ENCODE results near the gene ZNF584. TPM values are rescaled to one million over a fixed set of nuclear protein-coding genes. Genes with fewer than 3 reads are reported as not detected.
A peak's percentile ranks its signal among the peaks of the same experiment; 100 is the strongest.

The ZNF584 gene
- total and polyA plus RNA-seq, 2 donors (not counting 1 experiment from before 2014, with no cell fraction given): 3.0 to 12.3 TPM

DNA sequence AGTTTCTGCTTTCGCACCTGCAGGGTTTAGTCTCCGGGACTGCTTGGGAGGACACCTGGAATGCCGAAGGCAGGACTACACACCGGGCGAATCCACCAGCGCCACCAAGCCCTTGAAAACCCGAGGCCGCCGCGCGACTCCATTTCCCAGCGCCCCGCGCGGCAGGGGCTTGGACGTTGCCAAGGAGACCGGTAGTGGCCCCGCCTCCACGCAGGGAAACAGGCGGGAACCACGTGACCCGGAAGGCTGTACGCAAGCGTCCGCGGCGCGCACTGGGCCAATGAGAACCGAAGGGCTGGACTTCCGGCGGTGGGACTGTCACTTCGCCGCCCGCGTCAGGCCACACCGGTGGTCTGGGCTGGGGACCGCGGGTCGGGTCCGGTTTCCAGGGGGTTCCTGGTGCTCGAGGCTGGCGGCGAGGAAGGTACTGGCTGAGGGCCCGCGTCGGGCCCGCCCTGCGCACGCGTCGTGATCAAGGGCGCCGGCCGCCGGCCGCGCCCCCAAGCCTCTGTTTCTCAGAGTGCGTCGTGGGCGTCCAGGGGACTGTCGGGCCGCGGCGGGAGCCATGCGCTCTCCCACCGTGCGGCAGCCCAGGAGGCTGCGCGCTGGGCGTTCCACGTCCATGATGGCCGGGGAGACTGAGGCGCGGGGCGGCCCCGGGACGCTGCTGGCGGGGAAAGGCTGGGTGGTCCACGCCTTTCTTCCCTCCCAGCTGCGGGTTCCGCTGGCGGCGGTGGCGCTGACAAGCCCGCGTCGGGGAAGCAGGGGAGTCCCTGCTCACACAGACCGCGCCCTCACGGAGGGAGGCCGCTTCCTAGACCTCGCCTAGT, 58.5 kb downstream of the ZNF584 start, which contains the start of gene ZNF324:
TSS of gene ZNF324 (plus strand) at position 321 of the 830 bp plus-strand sequence. CDS start 2,106 bp downstream, outside the sequence.
- Histone ChIP-seq H3K27me3 (replicated peaks in 1 of 4; ENCODE audit: control extremely low read depth in 1 of 4, control insufficient read depth in 3 of 4, insufficient read depth in 4 of 4, low read length in 3 of 4) (no peaks in the 10 kb centered on the region), H3K4me1 (ENCODE audit: control insufficient read depth in 2 of 2, insufficient read depth in 2 of 2, low read length in 2 of 2) (peaks cover 8 to 25% of the 10 kb centered on the region in 2 donors), H3K9ac (ENCODE audit: low read length) (peak within 1 kb of the TSS; percentile 89), H3K36me3 (replicated peaks in 1 of 2; ENCODE audit: control extremely low read depth in 1 of 2, control insufficient read depth in 1 of 2, extremely low read depth in 1 of 2, insufficient read depth in 2 of 2, low read length in 1 of 2) (peaks cover 0 to 7% of the 10 kb centered on the region in 2 experiments), H3K27ac (ENCODE audit: low read length in 2 of 2) (peak within 1 kb of the TSS; percentile 18 to 90), H3K9me3 (ENCODE audit: control extremely low read depth in 1 of 3, control insufficient read depth in 2 of 3, insufficient read depth in 1 of 3, low read length in 2 of 3) (peaks cover 0 to 6% (median 0%) of the 10 kb centered on the region in 3 donors), H2AFZ (ENCODE audit: insufficient read depth, low read depth, low read length, poor library complexity, severe bottlenecking) (peak within 1 kb of the TSS; percentile 93), H3K79me2 (ENCODE audit: control insufficient read depth, insufficient read depth, low read length) (peaks cover 24% of the 10 kb centered on the region), H3K4me2 (replicated peaks; ENCODE audit: low read depth, low read length, poor library complexity, severe bottlenecking) (peak within 1 kb of the TSS; percentile 78), H4K20me1 (ENCODE audit: control insufficient read depth, insufficient read depth, low read length, poor library complexity, severe bottlenecking) (peaks cover 4% of the 10 kb centered on the region), H3K4me3 (ENCODE audit: control extremely low read depth in 1 of 5, extremely low read depth in 1 of 5, insufficient read depth in 1 of 5, low read depth in 2 of 5, low read length in 4 of 5) (peak within 1 kb of the TSS; percentile 34 to 91 (median 89))
- ATAC-seq (ENCODE audit: low read depth): peak; percentile 96
- Mint-ChIP-seq H3K4me1 (peaks cover 26% of the 10 kb centered on the region), H3K9me3 (ENCODE audit: insufficient read depth) (no peaks in the 10 kb centered on the region), H3K27ac (peak within 1 kb of the TSS; percentile 85), H3K4me3 (peak within 1 kb of the TSS; percentile 85), H3K27me3 (no peaks in the 10 kb centered on the region)
- intact Hi-C loops (cut with micrococcal nuclease): loop anchor here (1.0 to 2.0 kb wide), 9 partner anchors 9 to 162 kb away; partner anchors contain the start of genes ERVK3-1, RPS5, TRIM28 and ZNF132
- ChIA-PET POLR2A (interaction anchor here (0.6 to 1.7 kb wide), 2 partner anchors 10 to 103 kb away, joined by 3 to 4 read pairs; no protein-coding TSS in a partner anchor), CTCF (no interaction called here)
- under 1% methylated on average over 92 of the region's 92 CpGs for WGBS (ENCODE audit: insufficient coverage)
- DNase-seq: peak; percentile 97
- no peak for TF ChIP-seq EZH2 (IDR thresholded peaks at IDR 0.05; ENCODE audit: borderline replicate concordance, insufficient read depth, low read depth, low read length, poor library complexity, severe bottlenecking)
- TF ChIP-seq, protein P1, sequence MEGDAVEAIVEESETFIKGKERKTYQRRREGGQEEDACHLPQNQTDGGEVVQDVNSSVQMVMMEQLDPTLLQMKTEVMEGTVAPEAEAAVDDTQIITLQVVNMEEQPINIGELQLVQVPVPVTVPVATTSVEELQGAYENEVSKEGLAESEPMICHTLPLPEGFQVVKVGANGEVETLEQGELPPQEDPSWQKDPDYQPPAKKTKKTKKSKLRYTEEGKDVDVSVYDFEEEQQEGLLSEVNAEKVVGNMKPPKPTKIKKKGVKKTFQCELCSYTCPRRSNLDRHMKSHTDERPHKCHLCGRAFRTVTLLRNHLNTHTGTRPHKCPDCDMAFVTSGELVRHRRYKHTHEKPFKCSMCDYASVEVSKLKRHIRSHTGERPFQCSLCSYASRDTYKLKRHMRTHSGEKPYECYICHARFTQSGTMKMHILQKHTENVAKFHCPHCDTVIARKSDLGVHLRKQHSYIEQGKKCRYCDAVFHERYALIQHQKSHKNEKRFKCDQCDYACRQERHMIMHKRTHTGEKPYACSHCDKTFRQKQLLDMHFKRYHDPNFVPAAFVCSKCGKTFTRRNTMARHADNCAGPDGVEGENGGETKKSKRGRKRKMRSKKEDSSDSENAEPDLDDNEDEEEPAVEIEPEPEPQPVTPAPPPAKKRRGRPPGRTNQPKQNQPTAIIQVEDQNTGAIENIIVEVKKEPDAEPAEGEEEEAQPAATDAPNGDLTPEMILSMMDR (IDR thresholded peaks at IDR 0.05): no peak

Small RNA genes lying within 50 kb of the gene (small RNA-seq; reads per million reads assigned to genes)
- gene MIR4754 (ENCODE audit: insufficient read length, low read depth, low replicate concordance) (not detected), gene RNA5SP473 (ENCODE audit: insufficient read length, low read depth, low replicate concordance) (not detected)

Other genes with a start within 250 kb of the ZNF584 start
- 83.7 and 85.4 TPM in 2 replicates for gene ZNF274, start 225.6 kb upstream of the ZNF584 start, total RNA-seq
- gene ZNF274, start 225.6 kb upstream of the ZNF584 start, polyA plus RNA-seq: 51.5 and 53.3 TPM in 2 replicates
- gene ZNF544, start 179.7 kb upstream of the ZNF584 start, total RNA-seq: 65.7 and 75.2 TPM in 2 replicates
- 37.1 and 41.4 TPM in 2 replicates for gene ZNF544, start 179.7 kb upstream of the ZNF584 start, polyA plus RNA-seq
- gene ZNF8, start 129.7 kb upstream of the ZNF584 start, total RNA-seq: 7.9 and 8.0 TPM in 2 replicates
- 3.4 and 4.0 TPM in 2 replicates for gene ZNF8, start 129.7 kb upstream of the ZNF584 start, polyA plus RNA-seq
- 79.0 and 80.2 TPM in 2 replicates for gene ERVK3-1, start 103.3 kb upstream of the ZNF584 start, total RNA-seq
- 80.7 and 113 TPM in 2 replicates for gene ERVK3-1, start 103.3 kb upstream of the ZNF584 start, polyA plus RNA-seq
- 7.1 TPM in 2 replicates for gene ZSCAN22, start 81.7 kb upstream of the ZNF584 start, total RNA-seq
- 2.2 and 2.8 TPM in 2 replicates for gene ZSCAN22, start 81.7 kb upstream of the ZNF584 start, polyA plus RNA-seq
- gene A1BG, start 55.2 kb upstream of the ZNF584 start, total RNA-seq: 18.4 and 23.7 TPM in 2 replicates
- gene A1BG, start 55.2 kb upstream of the ZNF584 start, polyA plus RNA-seq: 28.4 and 52.6 TPM in 2 replicates
- gene ZNF497, start 45.9 kb upstream of the ZNF584 start, total RNA-seq: 2.7 and 4.4 TPM in 2 replicates
- gene ZNF497, start 45.9 kb upstream of the ZNF584 start, polyA plus RNA-seq: 1.6 and 1.9 TPM in 2 replicates
- gene ZNF837, start 27.6 kb upstream of the ZNF584 start, total RNA-seq: 3.1 and 4.2 TPM in 2 replicates
- 3.0 and 4.9 TPM in 2 replicates for gene ZNF837, start 27.6 kb upstream of the ZNF584 start, polyA plus RNA-seq
- 1,234 and 1,311 TPM in 2 replicates for gene RPS5, start 21.4 kb upstream of the ZNF584 start, total RNA-seq
- gene RPS5, start 21.4 kb upstream of the ZNF584 start, polyA plus RNA-seq: 3,725 and 4,330 TPM in 2 replicates
- gene RNF225, start 13.0 kb upstream of the ZNF584 start, total RNA-seq: 0.49 TPM in 1 of 2 replicates, not detected in the other
- not detected in 2 replicates for gene RNF225, start 13.0 kb upstream of the ZNF584 start, polyA plus RNA-seq
- gene ZNF132, start 31.5 kb downstream of the ZNF584 start, total RNA-seq: 14.7 and 15.2 TPM in 2 replicates
- gene ZNF132, start 31.5 kb downstream of the ZNF584 start, polyA plus RNA-seq: 0.72 and 1.6 TPM in 2 replicates
- gene ZNF324B, start 43.0 kb downstream of the ZNF584 start, total RNA-seq: 15.0 and 17.4 TPM in 2 replicates
- gene ZNF324B, start 43.0 kb downstream of the ZNF584 start, polyA plus RNA-seq: 4.7 and 5.6 TPM in 2 replicates
- gene ZNF324, start 58.4 kb downstream of the ZNF584 start, total RNA-seq: 17.6 and 21.0 TPM in 2 replicates
- gene ZNF324, start 58.4 kb downstream of the ZNF584 start, polyA plus RNA-seq: 12.8 and 14.2 TPM in 2 replicates
- gene ZNF446, start 67.7 kb downstream of the ZNF584 start, total RNA-seq: 15.0 and 18.5 TPM in 2 replicates
- 12.9 and 18.9 TPM in 2 replicates for gene ZNF446, start 67.7 kb downstream of the ZNF584 start, polyA plus RNA-seq
- gene SLC27A5, start 103.3 kb downstream of the ZNF584 start, total RNA-seq: 11.8 and 14.1 TPM in 2 replicates
- 6.9 and 8.9 TPM in 2 replicates for gene SLC27A5, start 103.3 kb downstream of the ZNF584 start, polyA plus RNA-seq
- 20.9 and 28.4 TPM in 2 replicates for gene ZBTB45, start 111.2 kb downstream of the ZNF584 start, total RNA-seq
- 11.4 and 12.6 TPM in 2 replicates for gene ZBTB45, start 111.2 kb downstream of the ZNF584 start, polyA plus RNA-seq
- gene TRIM28, start 135.4 kb downstream of the ZNF584 start, total RNA-seq: 370 and 394 TPM in 2 replicates
- 569 and 795 TPM in 2 replicates for gene TRIM28, start 135.4 kb downstream of the ZNF584 start, polyA plus RNA-seq
- gene CHMP2A, start 146.5 kb downstream of the ZNF584 start, total RNA-seq: 61.7 and 62.5 TPM in 2 replicates
- 97.5 and 138 TPM in 2 replicates for gene CHMP2A, start 146.5 kb downstream of the ZNF584 start, polyA plus RNA-seq
- gene UBE2M, start 150.0 kb downstream of the ZNF584 start, total RNA-seq: 57.2 and 66.1 TPM in 2 replicates
- 62.5 and 81.7 TPM in 2 replicates for gene UBE2M, start 150.0 kb downstream of the ZNF584 start, polyA plus RNA-seq
- gene MZF1, start 164.7 kb downstream of the ZNF584 start, total RNA-seq: 79.4 and 81.4 TPM in 2 replicates
- 92.4 and 95.8 TPM in 2 replicates for gene MZF1, start 164.7 kb downstream of the ZNF584 start, polyA plus RNA-seq

Measured in B cell (primary cell).